HepG2 (cell line): Measurements from ENCODE around the gene SFI1. TPM values are rescaled to one million over a fixed set of nuclear protein-coding genes. Genes with fewer than 3 reads are reported as not detected.
A peak's percentile ranks its signal among the peaks of the same experiment; 100 is the strongest.

ENCODE experiments used
- CHCHD3 ChIP-seq: sonication (generic); formaldehyde crosslinking; IDR thresholded peaks from 2 replicates; pipeline ENCODE4 v1.8.0; 2022; ENCODE audit warnings: mild to moderate bottlenecking, missing genetic modification reagents, moderate library complexity
- GATAD2A ChIP-seq: IDR thresholded peaks from 2 replicates; pipeline ENCODE4 v1.6.1; 2016
- KMT2B ChIP-seq: IDR thresholded peaks from 2 replicates; pipeline ENCODE4 v1.6.1; 2016; ENCODE audit warnings: missing genetic modification reagents, missing compliant biosample characterization
- MAF1 ChIP-seq: sonication (generic); formaldehyde crosslinking; IDR thresholded peaks from 2 replicates; pipeline ENCODE4 v1.5.0; 2020; ENCODE audit warnings: missing genetic modification reagents, borderline replicate concordance
- NR2F6 ChIP-seq, 2 experiments: IDR thresholded peaks; 2 replicates each; pipeline ENCODE4 v1.6.1; 2016; ENCODE audit warnings: antibody characterized with exemption in 1 of 2, mild to moderate bottlenecking in 1 of 2
- SMARCC2 ChIP-seq: fragments of 450-650 bp; IDR thresholded peaks from 2 replicates; pipeline ENCODE4 v1.6.1; 2017; ENCODE audit warnings: antibody characterized with exemption, mild to moderate bottlenecking
- ZBTB1 ChIP-seq: sonication (generic); formaldehyde crosslinking; IDR thresholded peaks from 2 replicates; pipeline ENCODE4 v1.4.0; 2020; ENCODE audit warnings: missing genetic modification reagents, borderline replicate concordance
- ZNF20 ChIP-seq: sonication (generic); formaldehyde crosslinking; IDR thresholded peaks from 2 replicates; pipeline ENCODE4 v1.4.0; 2020; ENCODE audit warnings: mild to moderate bottlenecking, moderate library complexity, missing genetic modification reagents
- ZNF24 ChIP-seq: fragments of 450-650 bp; IDR thresholded peaks from 2 replicates; pipeline ENCODE4 v1.6.1; 2017; ENCODE audit warnings: antibody characterized with exemption, mild to moderate bottlenecking
- ZNF451 ChIP-seq: sonication (generic); formaldehyde crosslinking; IDR thresholded peaks from 2 replicates; pipeline ENCODE4 v1.5.0; 2020; ENCODE audit warnings: mild to moderate bottlenecking, missing genetic modification reagents
- ZNF547 ChIP-seq: sonication (generic); formaldehyde crosslinking; IDR thresholded peaks from 2 replicates; pipeline ENCODE4 v1.5.1; 2020; ENCODE audit warnings: mild to moderate bottlenecking, missing genetic modification reagents
- ZNF773 ChIP-seq: sonication (generic); formaldehyde crosslinking; IDR thresholded peaks from 2 replicates; pipeline ENCODE4 v1.4.0; 2020; ENCODE audit warnings: missing genetic modification reagents, borderline replicate concordance
- ZSCAN12 ChIP-seq: sonication (generic); formaldehyde crosslinking; IDR thresholded peaks from 2 replicates; pipeline ENCODE4 v1.9.0; 2021; ENCODE audit warnings: mild to moderate bottlenecking, missing genetic modification reagents
- polyA plus RNA-seq, 8 experiments: library from polyadenylated mRNA; depleted of rRNA in 3 of 8; stranded (reverse) in 7 of 8; unstranded in 1 of 8; fragments of >200 nt; fragmentation: Illumina TruSeq in 4 of 8; extraction: Trizol in 4 of 8; gene quantifications; 2 replicates each; pipeline versions ENCODE4 v1.2.1 to v1.2.3, GENCODE V29; 2011 to 2016; ENCODE audit warnings: low read depth in 4 of 8, missing spikeins in 1 of 8, mixed read lengths in 1 of 8; ENCODE audit not compliant: insufficient read depth in 1 of 8
- total RNA-seq, 5 experiments: library from RNA; depleted of rRNA; stranded (reverse); fragments of >200 nt; fragmentation: Illumina TruSeq; extraction: Trizol; gene quantifications; 2 replicates each; pipeline ENCODE4 v1.2.3, GENCODE V29; 2016; ENCODE audit warnings: low read depth in 1 of 5
- TF ChIP-seq, protein P1 (sequence below): sonication (generic); formaldehyde crosslinking; IDR thresholded peaks from 2 replicates; pipeline ENCODE4 v1.4.0; 2020; ENCODE audit warnings: missing genetic modification reagents
- TF ChIP-seq, protein P2 (sequence below): sonication (generic); formaldehyde crosslinking; IDR thresholded peaks from 2 replicates; pipeline ENCODE4 v1.4.0; 2020; ENCODE audit warnings: missing genetic modification reagents; ENCODE audit errors: not compliant biosample characterization
- TF ChIP-seq, protein P3 (sequence below): sonication (generic); formaldehyde crosslinking; IDR thresholded peaks from 2 replicates; pipeline ENCODE4 v1.4.0; 2020; ENCODE audit warnings: mild to moderate bottlenecking, missing genetic modification reagents
- TF ChIP-seq, protein P4 (sequence below): sonication (generic); formaldehyde crosslinking; IDR thresholded peaks from 2 replicates; pipeline ENCODE4 v1.4.0; 2020; ENCODE audit warnings: missing genetic modification reagents
- TF ChIP-seq, protein P5 (sequence below): sonication (generic); formaldehyde crosslinking; conservative IDR thresholded peaks from 2 replicates; pipeline ENCODE4 v1.8.0; 2022; ENCODE audit warnings: low read depth, missing genetic modification reagents

The SFI1 gene
- total and polyA plus RNA-seq, 2 of the 13 experiments (the other 11 are each of a cell fraction or from before 2014, with no cell fraction given) = 20.5 to 40.1 TPM

DNA sequence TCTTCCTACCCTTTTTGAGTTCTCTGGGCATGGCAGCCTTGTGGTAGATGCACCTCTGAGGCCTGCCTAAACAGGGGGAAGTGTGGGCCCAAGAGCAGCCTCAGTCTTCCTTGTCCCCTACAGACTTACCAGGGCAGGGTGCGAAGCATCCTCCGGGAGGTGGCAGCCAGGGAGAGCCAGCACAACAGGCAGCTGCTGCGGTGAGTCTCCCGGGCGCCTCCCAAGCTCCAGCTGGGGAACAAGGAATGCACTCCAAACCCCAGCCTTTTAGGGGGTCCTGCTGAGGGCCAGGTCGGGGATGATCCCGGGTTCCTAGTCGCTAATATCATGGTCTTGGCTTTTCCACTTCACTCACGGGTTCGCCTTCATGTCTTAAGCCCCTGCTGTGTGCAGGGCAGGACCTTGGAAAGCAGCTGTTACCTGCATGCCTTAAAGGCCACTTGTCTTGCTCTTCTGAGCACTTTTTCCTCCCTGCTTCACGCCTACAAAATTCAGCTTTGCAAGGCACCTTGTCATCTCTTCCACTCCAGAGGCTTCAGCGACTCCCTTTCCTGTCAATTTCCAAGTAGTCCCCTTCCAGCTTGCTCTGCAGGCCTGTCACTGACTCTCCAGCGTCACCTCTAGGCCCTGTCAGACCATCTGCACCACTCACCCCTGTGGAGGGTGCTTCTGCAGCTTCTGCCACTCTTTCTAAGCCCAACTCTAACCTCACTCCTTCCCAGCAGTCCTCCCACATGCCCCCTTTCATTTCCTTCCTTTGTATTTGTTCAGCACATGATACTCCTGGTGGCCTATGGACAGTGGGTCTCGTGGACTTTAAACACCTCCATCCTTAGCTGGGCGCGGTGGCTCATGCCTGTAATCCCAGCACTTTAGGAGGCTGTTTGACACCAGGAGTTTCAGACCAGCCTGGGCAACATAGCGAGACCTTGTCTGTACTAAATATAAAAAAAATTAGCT, 108.7 kb downstream of the SFI1 start (continued):
- TF ChIP-seq, protein P1, sequence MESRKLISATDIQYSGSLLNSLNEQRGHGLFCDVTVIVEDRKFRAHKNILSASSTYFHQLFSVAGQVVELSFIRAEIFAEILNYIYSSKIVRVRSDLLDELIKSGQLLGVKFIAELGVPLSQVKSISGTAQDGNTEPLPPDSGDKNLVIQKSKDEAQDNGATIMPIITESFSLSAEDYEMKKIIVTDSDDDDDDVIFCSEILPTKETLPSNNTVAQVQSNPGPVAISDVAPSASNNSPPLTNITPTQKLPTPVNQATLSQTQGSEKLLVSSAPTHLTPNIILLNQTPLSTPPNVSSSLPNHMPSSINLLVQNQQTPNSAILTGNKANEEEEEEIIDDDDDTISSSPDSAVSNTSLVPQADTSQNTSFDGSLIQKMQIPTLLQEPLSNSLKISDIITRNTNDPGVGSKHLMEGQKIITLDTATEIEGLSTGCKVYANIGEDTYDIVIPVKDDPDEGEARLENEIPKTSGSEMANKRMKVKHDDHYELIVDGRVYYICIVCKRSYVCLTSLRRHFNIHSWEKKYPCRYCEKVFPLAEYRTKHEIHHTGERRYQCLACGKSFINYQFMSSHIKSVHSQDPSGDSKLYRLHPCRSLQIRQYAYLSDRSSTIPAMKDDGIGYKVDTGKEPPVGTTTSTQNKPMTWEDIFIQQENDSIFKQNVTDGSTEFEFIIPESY (CRISPR knock-in tag) = 0 out of 2 replicates have a peak, but pooled peaks have one; percentile 15
- no peak for TF ChIP-seq ZNF24
- no peak for TF ChIP-seq CHCHD3
- TF ChIP-seq ZNF451 (CRISPR knock-in tag) = no peak
- no peak for TF ChIP-seq ZNF547
- no peak for TF ChIP-seq ZBTB1 (CRISPR knock-in tag)
- TF ChIP-seq GATAD2A (CRISPR knock-in tag) = peak; percentile 26; the same call in 1 of the 2 replicates
- TF ChIP-seq KMT2B (CRISPR knock-in tag) = no peak
- TF ChIP-seq ZSCAN12 (CRISPR knock-in tag) = no peak
- TF ChIP-seq, protein P2, sequence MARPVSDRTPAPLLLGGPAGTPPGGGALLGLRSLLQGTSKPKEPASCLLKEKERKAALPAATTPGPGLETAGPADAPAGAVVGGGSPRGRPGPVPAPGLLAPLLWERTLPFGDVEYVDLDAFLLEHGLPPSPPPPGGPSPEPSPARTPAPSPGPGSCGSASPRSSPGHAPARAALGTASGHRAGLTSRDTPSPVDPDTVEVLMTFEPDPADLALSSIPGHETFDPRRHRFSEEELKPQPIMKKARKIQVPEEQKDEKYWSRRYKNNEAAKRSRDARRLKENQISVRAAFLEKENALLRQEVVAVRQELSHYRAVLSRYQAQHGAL (CRISPR knock-in tag) = no peak
- no peak for TF ChIP-seq ZNF773
- TF ChIP-seq, protein P3, sequence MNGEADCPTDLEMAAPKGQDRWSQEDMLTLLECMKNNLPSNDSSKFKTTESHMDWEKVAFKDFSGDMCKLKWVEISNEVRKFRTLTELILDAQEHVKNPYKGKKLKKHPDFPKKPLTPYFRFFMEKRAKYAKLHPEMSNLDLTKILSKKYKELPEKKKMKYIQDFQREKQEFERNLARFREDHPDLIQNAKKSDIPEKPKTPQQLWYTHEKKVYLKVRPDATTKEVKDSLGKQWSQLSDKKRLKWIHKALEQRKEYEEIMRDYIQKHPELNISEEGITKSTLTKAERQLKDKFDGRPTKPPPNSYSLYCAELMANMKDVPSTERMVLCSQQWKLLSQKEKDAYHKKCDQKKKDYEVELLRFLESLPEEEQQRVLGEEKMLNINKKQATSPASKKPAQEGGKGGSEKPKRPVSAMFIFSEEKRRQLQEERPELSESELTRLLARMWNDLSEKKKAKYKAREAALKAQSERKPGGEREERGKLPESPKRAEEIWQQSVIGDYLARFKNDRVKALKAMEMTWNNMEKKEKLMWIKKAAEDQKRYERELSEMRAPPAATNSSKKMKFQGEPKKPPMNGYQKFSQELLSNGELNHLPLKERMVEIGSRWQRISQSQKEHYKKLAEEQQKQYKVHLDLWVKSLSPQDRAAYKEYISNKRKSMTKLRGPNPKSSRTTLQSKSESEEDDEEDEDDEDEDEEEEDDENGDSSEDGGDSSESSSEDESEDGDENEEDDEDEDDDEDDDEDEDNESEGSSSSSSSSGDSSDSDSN (CRISPR knock-in tag) = no peak
- TF ChIP-seq, protein P4, sequence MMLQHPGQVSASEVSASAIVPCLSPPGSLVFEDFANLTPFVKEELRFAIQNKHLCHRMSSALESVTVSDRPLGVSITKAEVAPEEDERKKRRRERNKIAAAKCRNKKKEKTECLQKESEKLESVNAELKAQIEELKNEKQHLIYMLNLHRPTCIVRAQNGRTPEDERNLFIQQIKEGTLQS = no peak
- TF ChIP-seq MAF1 = no peak
- no peak for TF ChIP-seq SMARCC2
- TF ChIP-seq, protein P5, sequence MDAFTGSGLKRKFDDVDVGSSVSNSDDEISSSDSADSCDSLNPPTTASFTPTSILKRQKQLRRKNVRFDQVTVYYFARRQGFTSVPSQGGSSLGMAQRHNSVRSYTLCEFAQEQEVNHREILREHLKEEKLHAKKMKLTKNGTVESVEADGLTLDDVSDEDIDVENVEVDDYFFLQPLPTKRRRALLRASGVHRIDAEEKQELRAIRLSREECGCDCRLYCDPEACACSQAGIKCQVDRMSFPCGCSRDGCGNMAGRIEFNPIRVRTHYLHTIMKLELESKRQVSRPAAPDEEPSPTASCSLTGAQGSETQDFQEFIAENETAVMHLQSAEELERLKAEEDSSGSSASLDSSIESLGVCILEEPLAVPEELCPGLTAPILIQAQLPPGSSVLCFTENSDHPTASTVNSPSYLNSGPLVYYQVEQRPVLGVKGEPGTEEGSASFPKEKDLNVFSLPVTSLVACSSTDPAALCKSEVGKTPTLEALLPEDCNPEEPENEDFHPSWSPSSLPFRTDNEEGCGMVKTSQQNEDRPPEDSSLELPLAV (CRISPR knock-in tag) = no peak
- no peak; the same call in 1 of the 2 replicates for TF ChIP-seq NR2F6 (IDR thresholded peaks at IDR 0.05)
- 0 out of 2 replicates have a peak, but pooled peaks have one; percentile 16 for TF ChIP-seq NR2F6 (CRISPR knock-in tag; IDR thresholded peaks at IDR 0.05)
- no peak for TF ChIP-seq ZNF20
